ENCODE measurements around the gene RUNX2.

RUNX2 gene

GRCh38 chr6:45514454-45515230 is 186.5 kb downstream of the RUNX2 start (continued):
- TF ChIP-seq ZNF518A (tag by site-specific recombination; conservative IDR thresholded peaks at IDR 0.05; ENCODE audit: low read depth) (no peak), ZNF785 (tag by site-specific recombination; IDR thresholded peaks at IDR 0.05) (no peak), KLF17 (tag by site-specific recombination; IDR thresholded peaks at IDR 0.05) (no peak), ZBTB48 (tag by site-specific recombination; IDR thresholded peaks at IDR 0.05) (no peak), ZNF148 (tag by site-specific recombination; IDR thresholded peaks at IDR 0.05; ENCODE audit: borderline replicate concordance) (no peak)

- Histone ChIP-seq H3K9me3 (ENCODE audit: control insufficient read depth, insufficient read depth, low read depth, low read length) (no peaks in the 10 kb centered on the region), H3K27ac (ENCODE audit: extremely low read depth, low read depth, low read length) (no peak overlapping the region), H3K4me3 (ENCODE audit: low read depth, low read length) (no peak overlapping the region), H3K36me3 (ENCODE audit: control insufficient read depth in 2 of 2, insufficient read depth in 1 of 2, low read length in 2 of 2) (no peaks in the 10 kb centered on the region), H3K4me1 (ENCODE audit: control insufficient read depth, insufficient read depth, low read length) (no peaks in the 10 kb centered on the region)
- TF ChIP-seq MYNN (tag by site-specific recombination; IDR thresholded peaks at IDR 0.05; ENCODE audit: borderline replicate concordance) (peak; percentile 84), SCRT2 (tag by site-specific recombination; IDR thresholded peaks at IDR 0.05) (0 out of 2 replicates have a peak, but pooled peaks have one; percentile 19), ZNF18 (tag by site-specific recombination; IDR thresholded peaks at IDR 0.05) (no peak), PRDM6 (tag by site-specific recombination; IDR thresholded peaks at IDR 0.05) (peak; percentile 33), ZNF664 (tag by site-specific recombination; IDR thresholded peaks at IDR 0.05) (no peak), ZNF174 (tag by site-specific recombination; IDR thresholded peaks at IDR 0.05) (no peak)
- ChIA-PET CTCF (no interaction called here), POLR2A (no interaction called here)
Measured at GRCh38 chr6:45518013-45518720, 190.0 kb downstream of the RUNX2 start.
